Nephron progenitor cell (in vitro differentiated cells): ENCODE results near the gene FYN.
A peak's percentile ranks its signal among the peaks of the same experiment; 100 is the strongest.

Experiments used
- DNase-seq: peaks from one replicate; pipeline ENCODE4 v3.0.0; 2021
- H3K27ac Mint-ChIP-seq: 2 replicates; pipeline ENCODE4 v1.8.0; 2021; ENCODE audit warnings: mild to moderate bottlenecking, moderate library complexity, mixed read lengths
- H3K27me3 Mint-ChIP-seq: 2 replicates; pipeline ENCODE4 v1.8.0; 2021; ENCODE audit warnings: mild to moderate bottlenecking, low read depth, mixed read lengths; ENCODE audit not compliant: poor library complexity
- H3K36me3 Mint-ChIP-seq: 2 replicates; pipeline ENCODE4 v1.8.0; 2021; ENCODE audit warnings: low read depth, mixed read lengths
- H3K4me1 Mint-ChIP-seq: 2 replicates; pipeline ENCODE4 v1.8.0; 2021; ENCODE audit warnings: mixed read lengths
- H3K4me3 Mint-ChIP-seq: 2 replicates; pipeline ENCODE4 v1.8.0; 2021; ENCODE audit warnings: mild to moderate bottlenecking, moderate library complexity, mixed read lengths
- H3K9me3 Mint-ChIP-seq: 2 replicates; pipeline ENCODE4 v1.8.0; 2021; ENCODE audit warnings: mild to moderate bottlenecking, moderate library complexity, mixed read lengths
- TF ChIP-seq, protein P1 (sequence below): fragments of 200-600 bp; sonication (generic); IDR thresholded peaks from 2 replicates; pipeline ENCODE4 v1.5.0; 2021; ENCODE audit warnings: antibody characterized with exemption

Gene FYN

DNA sequence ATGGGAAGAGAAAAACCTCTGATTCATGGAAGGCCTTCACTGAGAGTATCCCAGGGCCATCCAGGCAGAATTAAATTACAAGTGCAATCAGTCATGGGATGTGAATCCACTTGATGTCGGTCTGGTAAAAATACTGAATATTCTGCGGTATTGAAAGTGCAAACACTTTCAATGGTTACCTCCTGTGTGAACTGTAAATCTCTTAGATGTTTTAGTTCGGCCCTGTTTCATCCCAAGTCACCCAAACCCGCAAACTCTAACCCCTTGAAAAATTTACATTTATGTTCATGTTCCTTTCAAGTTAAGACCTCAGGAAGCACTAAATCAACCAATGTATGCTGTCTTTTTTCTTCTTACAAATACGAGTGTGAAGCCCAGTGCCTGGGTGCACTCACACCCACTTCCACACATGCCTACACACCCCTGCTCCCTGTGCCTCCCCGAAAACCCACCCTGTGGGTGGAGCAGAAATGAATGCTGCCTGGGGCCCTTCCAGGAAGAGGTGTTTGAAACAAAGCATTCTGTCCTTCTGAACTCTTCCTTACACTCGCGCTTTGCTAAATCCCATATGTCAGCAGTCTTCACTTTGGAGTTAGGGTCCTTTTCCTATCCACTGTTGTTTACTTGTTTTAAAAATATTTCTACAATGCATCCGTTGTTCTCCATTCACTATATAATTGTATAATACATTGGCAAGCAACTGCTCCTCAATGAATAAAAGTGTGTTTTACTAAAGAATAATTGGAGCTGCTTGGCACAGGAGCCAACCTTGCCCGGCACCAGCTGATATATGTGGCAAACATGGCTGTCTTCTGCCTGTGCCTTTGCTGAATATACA lies 62.7 kb downstream of the FYN start:
- peak overlapping the region; percentile 38 for H3K27ac Mint-ChIP-seq
- DNase-seq = no peak
- TF ChIP-seq, protein P1, sequence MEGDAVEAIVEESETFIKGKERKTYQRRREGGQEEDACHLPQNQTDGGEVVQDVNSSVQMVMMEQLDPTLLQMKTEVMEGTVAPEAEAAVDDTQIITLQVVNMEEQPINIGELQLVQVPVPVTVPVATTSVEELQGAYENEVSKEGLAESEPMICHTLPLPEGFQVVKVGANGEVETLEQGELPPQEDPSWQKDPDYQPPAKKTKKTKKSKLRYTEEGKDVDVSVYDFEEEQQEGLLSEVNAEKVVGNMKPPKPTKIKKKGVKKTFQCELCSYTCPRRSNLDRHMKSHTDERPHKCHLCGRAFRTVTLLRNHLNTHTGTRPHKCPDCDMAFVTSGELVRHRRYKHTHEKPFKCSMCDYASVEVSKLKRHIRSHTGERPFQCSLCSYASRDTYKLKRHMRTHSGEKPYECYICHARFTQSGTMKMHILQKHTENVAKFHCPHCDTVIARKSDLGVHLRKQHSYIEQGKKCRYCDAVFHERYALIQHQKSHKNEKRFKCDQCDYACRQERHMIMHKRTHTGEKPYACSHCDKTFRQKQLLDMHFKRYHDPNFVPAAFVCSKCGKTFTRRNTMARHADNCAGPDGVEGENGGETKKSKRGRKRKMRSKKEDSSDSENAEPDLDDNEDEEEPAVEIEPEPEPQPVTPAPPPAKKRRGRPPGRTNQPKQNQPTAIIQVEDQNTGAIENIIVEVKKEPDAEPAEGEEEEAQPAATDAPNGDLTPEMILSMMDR = no peak

DNA sequence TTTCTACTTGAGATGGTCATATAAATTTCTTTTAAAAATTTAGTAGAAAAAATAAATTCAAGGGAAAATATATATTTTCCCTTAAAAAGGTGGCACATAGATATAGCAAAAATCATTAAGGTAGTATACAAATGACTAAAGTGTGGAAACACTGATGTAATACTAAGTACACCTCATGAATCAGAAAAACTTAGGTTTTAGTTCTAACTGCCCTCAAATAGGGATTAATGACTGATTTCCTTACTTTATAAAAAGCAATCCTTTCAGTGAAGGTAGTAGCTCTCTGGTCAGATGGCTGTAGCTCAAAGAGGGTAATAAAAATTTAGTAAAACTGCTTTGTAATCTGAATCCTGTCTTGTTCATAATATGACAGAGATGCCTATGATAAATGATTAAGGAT lies 63.5 kb downstream of the FYN start:
- no peak for DNase-seq
- TF ChIP-seq, protein P1 = no peak
- Mint-ChIP-seq H3K4me1 (peaks cover 83% of the 10 kb centered on the region), H3K27me3 (peaks cover 4% of the 10 kb centered on the region), H3K27ac (peak overlapping the region; percentile 38), H3K36me3 (peaks cover 21% of the 10 kb centered on the region), H3K9me3 (no peaks in the 10 kb centered on the region), H3K4me3 (no peak overlapping the region)

More for the DNA sequence above, 62.7 kb downstream of the FYN start:
- Mint-ChIP-seq H3K27me3 (peaks cover 4% of the 10 kb centered on the region), H3K36me3 (peaks cover 21% of the 10 kb centered on the region), H3K9me3 (no peaks in the 10 kb centered on the region), H3K4me3 (no peak overlapping the region), H3K4me1 (peaks cover 77% of the 10 kb centered on the region)

DNA sequence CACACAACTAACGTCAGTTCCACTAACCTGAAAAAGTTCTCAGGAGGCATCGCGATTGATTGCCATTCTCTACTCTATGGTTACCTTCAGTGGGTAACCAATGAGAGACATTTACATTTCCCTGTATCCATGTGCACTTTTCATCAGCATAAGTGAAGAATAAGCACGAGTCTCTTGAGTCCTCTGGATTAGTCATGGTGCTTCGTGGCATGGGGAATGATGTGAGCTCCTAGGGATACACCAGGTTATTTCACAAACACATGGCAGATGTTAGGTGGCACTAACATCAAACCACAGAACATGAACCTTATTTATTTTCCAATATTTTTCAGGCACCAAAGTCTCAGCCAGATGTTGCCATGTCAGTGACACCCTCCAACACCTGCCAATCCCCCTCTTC lies 64.0 kb downstream of the FYN start:
- H3K36me3 Mint-ChIP-seq = peaks cover 21% of the 10 kb centered on the region

DNA sequence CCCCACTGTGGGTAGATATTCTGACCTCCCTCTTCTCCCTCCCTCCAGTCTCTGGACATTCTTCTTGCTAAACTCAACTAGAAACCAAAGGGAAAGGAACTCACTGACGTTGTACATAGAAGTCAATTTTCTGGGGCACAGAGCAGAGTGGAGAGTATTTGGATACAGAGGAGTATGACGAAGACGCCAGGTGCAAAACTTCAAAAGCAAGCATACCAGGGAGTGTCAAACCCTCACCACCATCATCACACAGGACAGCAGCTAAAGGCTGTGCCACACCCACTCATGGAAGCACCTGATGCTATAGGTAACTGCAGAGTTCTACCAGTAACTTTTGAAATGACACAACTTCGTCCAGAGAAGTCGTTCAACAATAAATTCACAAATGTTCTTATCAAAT lies 64.8 kb downstream of the FYN start:
- H3K9me3 Mint-ChIP-seq = no peaks in the 10 kb centered on the region
- peaks cover 81% of the 10 kb centered on the region for H3K4me1 Mint-ChIP-seq
- H3K4me3 Mint-ChIP-seq = no peak overlapping the region

More for the DNA sequence above, 64.0 kb downstream of the FYN start:
- Mint-ChIP-seq H3K4me1 (peaks cover 85% of the 10 kb centered on the region), H3K4me3 (no peak overlapping the region), H3K27ac (no peak overlapping the region), H3K27me3 (peaks cover 4% of the 10 kb centered on the region), H3K9me3 (no peaks in the 10 kb centered on the region)
- TF ChIP-seq, protein P1 = no peak
- no peak for DNase-seq

DNA sequence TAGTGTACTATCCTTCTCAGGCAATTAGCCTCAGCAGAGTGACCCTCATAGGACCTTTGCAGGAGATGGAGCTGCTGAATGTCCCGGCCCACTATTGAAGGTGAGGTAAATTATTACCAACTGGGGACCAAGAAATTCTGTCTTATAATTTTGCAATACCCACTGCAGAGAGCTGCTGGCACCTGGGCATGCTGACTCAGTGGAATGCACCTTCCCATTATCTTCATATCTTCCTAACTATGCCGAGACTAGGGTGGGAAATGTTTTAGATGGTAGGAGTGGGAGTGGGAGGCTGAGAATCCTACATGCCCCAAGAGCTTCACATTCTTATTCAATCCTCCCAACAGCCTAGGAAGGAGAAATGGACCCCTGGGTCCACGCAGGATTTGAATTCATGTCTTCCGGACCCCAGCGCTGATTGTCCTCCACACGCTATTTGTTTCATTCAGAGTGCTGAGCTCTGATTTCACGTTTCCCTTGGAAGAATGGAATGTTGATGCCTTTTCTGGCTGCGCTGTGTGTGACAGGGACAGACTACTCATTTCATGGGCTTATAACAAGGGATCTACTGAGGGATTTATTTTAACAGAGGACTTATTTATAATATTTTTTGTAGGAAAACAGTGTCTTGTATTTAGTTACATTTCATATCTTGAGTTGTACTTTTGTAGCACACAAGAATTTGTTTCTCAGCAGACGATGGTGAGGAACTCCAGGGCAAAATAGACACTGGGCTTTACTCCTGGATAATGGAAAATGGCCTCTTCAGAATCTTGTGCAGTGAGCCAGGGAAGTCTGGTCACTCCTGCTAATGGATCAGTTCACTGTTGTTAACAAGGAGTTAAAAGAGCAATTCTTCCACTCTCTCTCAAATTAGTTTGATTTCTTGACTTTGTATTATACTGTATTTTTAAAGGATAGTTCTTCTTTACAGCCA lies 66.4 kb downstream of the FYN start:
- no peak overlapping the region for H3K4me3 Mint-ChIP-seq
- peaks cover 14% of the 10 kb centered on the region for H3K36me3 Mint-ChIP-seq
- DNase-seq = no peak
- peaks cover 4% of the 10 kb centered on the region for H3K27me3 Mint-ChIP-seq
- H3K9me3 Mint-ChIP-seq = no peaks in the 10 kb centered on the region
- TF ChIP-seq, protein P1 = no peak
- H3K4me1 Mint-ChIP-seq = peaks cover 65% of the 10 kb centered on the region
- H3K27ac Mint-ChIP-seq = peak overlapping the region; percentile 60

More for the DNA sequence above, 64.8 kb downstream of the FYN start:
- peaks cover 14% of the 10 kb centered on the region for H3K36me3 Mint-ChIP-seq
- no peak overlapping the region for H3K27ac Mint-ChIP-seq
- DNase-seq = no peak
- TF ChIP-seq, protein P1 = no peak
- peaks cover 4% of the 10 kb centered on the region for H3K27me3 Mint-ChIP-seq
